Anterior cingulate cortex (tissue), 58 donors: Measurements from ENCODE around the gene PCDHGA12.
"Not testable (repeated sequence)": the region's sequence is repeated elsewhere in the genome, so short reads cannot be mapped to it uniquely, and the experiment has no call there.

Experiments
- DNase-seq, 58 donors: peaks; one replicate each; lab custom pipeline; 2025; lab: John Stamatoyannopoulos, UW

Gene PCDHGA12

GRCh38 chr5:141403387-141403786 lies 26.9 kb upstream of the PCDHGA12 start:
- no peak for DNase-seq

- not testable (repeated sequence) for DNase-seq
These were observed 22.4 kb upstream of the PCDHGA12 start, which contains the start of gene PCDHGB6 for GRCh38 chr5:141407790-141408505. Gene PCDHGB6, plus strand, starts transcription at chr5:141408021. Its CDS starts 182 bp downstream, at chr5:141408203.

GRCh38 chr5:141409598-141410306 lies 20.6 kb upstream of the PCDHGA12 start:
- no peak for DNase-seq

- no peak for DNase-seq
These were observed 18.7 kb upstream of the PCDHGA12 start for GRCh38 chr5:141411575-141411974.

GRCh38 chr5:141412854-141413539 lies 17.3 kb upstream of the PCDHGA12 start, which contains the start of gene PCDHGA10:
Gene PCDHGA10, plus strand, starts transcription at chr5:141412987. Its CDS starts 189 bp downstream, at chr5:141413176.
- DNase-seq = peak in 1 of 58 donors; percentile 12

- DNase-seq = no peak
These were observed 16.7 kb upstream of the PCDHGA12 start for GRCh38 chr5:141413540-141414069.

GRCh38 chr5:141414548-141415274 lies 15.6 kb upstream of the PCDHGA12 start:
- not testable (repeated sequence) for DNase-seq

- not testable (repeated sequence) for DNase-seq
These were observed 15.1 kb upstream of the PCDHGA12 start for GRCh38 chr5:141415275-141415618.

GRCh38 chr5:141417494-141418172 lies 12.7 kb upstream of the PCDHGA12 start, which contains the start of gene PCDHGB7:
Gene PCDHGB7, plus strand, starts transcription at chr5:141417677. Its CDS starts 183 bp downstream, at chr5:141417860.
- peak in 14 of 58 donors; percentile 7 to 35 (median 22) for DNase-seq

GRCh38 chr5:141419074-141419880 lies 11.0 kb upstream of the PCDHGA12 start:
- DNase-seq = no peak

GRCh38 chr5:141420855-141421488 lies 9.3 kb upstream of the PCDHGA12 start, which contains the start of gene PCDHGA11:
Gene PCDHGA11, plus strand, starts transcription at chr5:141421051. Its CDS starts 177 bp downstream, at chr5:141421228.
- DNase-seq = no peak

GRCh38 chr5:141421489-141421855 lies 8.8 kb upstream of the PCDHGA12 start:
- no peak for DNase-seq

GRCh38 chr5:141422742-141423291 lies 7.5 kb upstream of the PCDHGA12 start:
- no peak for DNase-seq

GRCh38 chr5:141427783-141428426 lies 2.4 kb upstream of the PCDHGA12 start:
- no peak for DNase-seq

GRCh38 chr5:141431286-141431685 lies 979 bp downstream of the PCDHGA12 start:
- DNase-seq = no peak

GRCh38 chr5:141432308-141432707 lies 2.0 kb downstream of the PCDHGA12 start:
- not testable (repeated sequence) for DNase-seq

GRCh38 chr5:141432726-141433125 lies 2.4 kb downstream of the PCDHGA12 start:
- not testable (repeated sequence) for DNase-seq
